Loucy (cell line): Measurements from ENCODE around the gene PPP1R9B.

Experiments
- H2AFZ ChIP-seq: fragments of 200-600 bp; sonication (generic); 2 replicates; pipeline ENCODE4 v1.6.0; 2016; ENCODE audit warnings: antibody characterized with exemption, mild to moderate bottlenecking, low read length, moderate library complexity
- H3F3A ChIP-seq: fragments of 200-600 bp; 2 replicates; pipeline ENCODE4 v1.6.0; 2016; ENCODE audit warnings: antibody characterized with exemption, low read depth, mild to moderate bottlenecking
- H3K27me3 ChIP-seq: fragments of 200-600 bp; sonication (generic); 2 replicates; pipeline ENCODE4 v1.6.1; 2014; ENCODE audit warnings: low read length, mild to moderate bottlenecking; ENCODE audit not compliant: insufficient read depth, poor library complexity, severe bottlenecking
- H3K36me3 ChIP-seq: fragments of 200-600 bp; sonication (generic); 2 replicates; pipeline ENCODE4 v1.6.1; 2016; ENCODE audit warnings: low read length; ENCODE audit not compliant: insufficient read depth
- H3K4me1 ChIP-seq: fragments of 200-600 bp; sonication (generic); 2 replicates; pipeline ENCODE4 v1.5.1; 2014; ENCODE audit warnings: low read length, mild to moderate bottlenecking; ENCODE audit not compliant: insufficient read depth, poor library complexity, severe bottlenecking
- H3K4me2 ChIP-seq: fragments of 200-600 bp; sonication (generic); 2 replicates; pipeline ENCODE4 v1.6.0; 2014; ENCODE audit warnings: antibody characterized with exemption, low read length, low read depth, mild to moderate bottlenecking; ENCODE audit not compliant: poor library complexity, severe bottlenecking
- H3K4me3 ChIP-seq: fragments of 200-600 bp; sonication (generic); 2 replicates; pipeline ENCODE4 v1.5.1; 2014; ENCODE audit warnings: low read length, mild to moderate bottlenecking, mixed read lengths; ENCODE audit not compliant: poor library complexity, severe bottlenecking
- H3K79me2 ChIP-seq: fragments of 200-600 bp; sonication (generic); 2 replicates; pipeline ENCODE4 v1.6.1; 2014; ENCODE audit warnings: low read length; ENCODE audit not compliant: insufficient read depth
- H3K9ac ChIP-seq: fragments of 200-600 bp; sonication (generic); 2 replicates; pipeline ENCODE4 v1.6.0; 2014; ENCODE audit warnings: mild to moderate bottlenecking, low read depth, low read length, moderate library complexity; ENCODE audit not compliant: poor library complexity, severe bottlenecking
- H3K9me2 ChIP-seq: fragments of 200-600 bp; sonication (generic); replicated peaks from 2 replicates; pipeline ENCODE4 v1.6.1; 2016; ENCODE audit warnings: low read depth, low read length, mixed read lengths
- H3K9me3 ChIP-seq: fragments of 200-600 bp; sonication (generic); 2 replicates; pipeline ENCODE4 v1.6.1; 2014; ENCODE audit warnings: mild to moderate bottlenecking, antibody characterized with exemption, low read length, low read depth; ENCODE audit not compliant: insufficient read depth
- H4K20me1 ChIP-seq: fragments of 200-600 bp; sonication (generic); 2 replicates; pipeline ENCODE4 v1.6.0; 2014; ENCODE audit warnings: antibody characterized with exemption, low read length, mild to moderate bottlenecking; ENCODE audit not compliant: insufficient read depth, poor library complexity, severe bottlenecking
- CTCF ChIP-seq: fragments of 200-600 bp; sonication (generic); conservative IDR thresholded peaks from 2 replicates; pipeline ENCODE4 v1.5.1; 2014; ENCODE audit warnings: mild to moderate bottlenecking, antibody characterized with exemption, low read length
- EZH2phosphoT487 ChIP-seq: fragments of 200-600 bp; IDR thresholded peaks from 2 replicates; pipeline ENCODE4 v1.6.1; 2018; ENCODE audit warnings: antibody characterized with exemption, mild to moderate bottlenecking, moderate library complexity, borderline replicate concordance

PPP1R9B gene

GRCh38 chr17:50171371-50172071 lies 21.0 kb upstream of the PPP1R9B start:
- Histone ChIP-seq H3K4me3 (no peak overlapping the region), H2AFZ (no peak overlapping the region), H3K9me3 (no peaks in the 10 kb centered on the region), H3K9me2 (no peaks in the 10 kb centered on the region), H3K27me3 (no peaks in the 10 kb centered on the region), H3K9ac (no peak overlapping the region), H4K20me1 (no peaks in the 10 kb centered on the region), H3K4me2 (no peak overlapping the region), H3K36me3 (no peaks in the 10 kb centered on the region), H3F3A (no peaks in the 10 kb centered on the region), H3K79me2 (no peaks in the 10 kb centered on the region), H3K4me1 (no peaks in the 10 kb centered on the region)
- TF ChIP-seq EZH2phosphoT487 = no peak
- TF ChIP-seq CTCF = no peak

GRCh38 chr17:50170662-50171370 lies 20.3 kb upstream of the PPP1R9B start:
- no peaks in the 10 kb centered on the region for H3K9me2 ChIP-seq
- no peak overlapping the region for H3K9ac ChIP-seq
- no peak overlapping the region for H3K4me3 ChIP-seq
- H3K4me1 ChIP-seq = no peaks in the 10 kb centered on the region
- no peak overlapping the region for H3K4me2 ChIP-seq
- H3K36me3 ChIP-seq = no peaks in the 10 kb centered on the region
- H2AFZ ChIP-seq = no peak overlapping the region
- no peak for TF ChIP-seq CTCF
- H3K9me3 ChIP-seq = no peaks in the 10 kb centered on the region
- H4K20me1 ChIP-seq = no peaks in the 10 kb centered on the region
- H3K79me2 ChIP-seq = no peaks in the 10 kb centered on the region
- H3F3A ChIP-seq = no peaks in the 10 kb centered on the region
- H3K27me3 ChIP-seq = no peaks in the 10 kb centered on the region

GRCh38 chr17:50169881-50170459 lies 19.5 kb upstream of the PPP1R9B start:
- Histone ChIP-seq H3K27me3 (no peaks in the 10 kb centered on the region), H3K4me3 (no peak overlapping the region), H3K9me3 (no peaks in the 10 kb centered on the region), H3K79me2 (no peaks in the 10 kb centered on the region), H3K4me1 (no peaks in the 10 kb centered on the region), H2AFZ (no peak overlapping the region), H3K9ac (no peak overlapping the region), H3K4me2 (no peak overlapping the region), H3F3A (no peaks in the 10 kb centered on the region), H4K20me1 (no peaks in the 10 kb centered on the region), H3K36me3 (no peaks in the 10 kb centered on the region), H3K9me2 (no peaks in the 10 kb centered on the region)
- TF ChIP-seq EZH2phosphoT487 = no peak
- TF ChIP-seq CTCF = no peak
